IMR-90 (cell line): ENCODE data around the gene ANKRD18B.
"Not testable (repeated sequence)": the region's sequence is repeated elsewhere in the genome, so short reads cannot be mapped to it uniquely, and the experiment has no call there.

Source experiments
- BHLHE40 ChIP-seq: fragments of 150-350 bp; IDR thresholded peaks from 2 replicates; pipeline ENCODE4 v1.6.1; 2016; ENCODE audit warnings: mild to moderate bottlenecking, low read depth, low read length
- CEBPB ChIP-seq: IDR thresholded peaks from 2 replicates; pipeline ENCODE4 v1.6.1; 2012; ENCODE audit warnings: low read depth, low read length, improper control_type of control experiment
- ELK1 ChIP-seq: fragments of 150-350 bp; IDR thresholded peaks from 2 replicates; pipeline ENCODE4 v1.6.1; 2016; ENCODE audit warnings: low read depth, mild to moderate bottlenecking, low read length, moderate library complexity, borderline replicate concordance
- FOS ChIP-seq: fragments of 150-350 bp; IDR thresholded peaks from 2 replicates; pipeline ENCODE4 v1.6.1; 2016; ENCODE audit warnings: low read depth, low read length
- MAZ ChIP-seq: IDR thresholded peaks from 2 replicates; pipeline ENCODE4 v1.6.1; 2012; ENCODE audit warnings: low read depth, mild to moderate bottlenecking, low read length, improper control_type of control experiment, moderate library complexity, borderline replicate concordance
- MXI1 ChIP-seq: IDR thresholded peaks from 2 replicates; pipeline ENCODE4 v1.6.1; 2012; ENCODE audit warnings: low read depth, mild to moderate bottlenecking, low read length, moderate library complexity, borderline replicate concordance
- POLR2A ChIP-seq: IDR thresholded peaks from 2 replicates; pipeline ENCODE4 v1.6.1; 2012; ENCODE audit warnings: mild to moderate bottlenecking, low read depth, low read length
- RAD21 ChIP-seq: IDR thresholded peaks from 2 replicates; pipeline ENCODE4 v1.6.1; 2012; ENCODE audit warnings: low read length, improper control_type of control experiment
- SMC3 ChIP-seq: fragments of 150-350 bp; IDR thresholded peaks from 2 replicates; pipeline ENCODE4 v1.6.1; 2016; ENCODE audit warnings: low read depth, mild to moderate bottlenecking, antibody characterized with exemption, low read length, moderate library complexity
- TF ChIP-seq, protein P1 (sequence below): conservative IDR thresholded peaks from 2 replicates; pipeline ENCODE4 v1.5.1; 2012; ENCODE audit warnings: mild to moderate bottlenecking, low read depth, low read length, improper control_type of control experiment
- TF ChIP-seq, protein P2 (sequence below): fragments of 150-350 bp; IDR thresholded peaks from 2 replicates; pipeline ENCODE4 v1.6.1; 2017; ENCODE audit warnings: mild to moderate bottlenecking, antibody characterized with exemption, low read length, low read depth

- TF ChIP-seq, protein P1, sequence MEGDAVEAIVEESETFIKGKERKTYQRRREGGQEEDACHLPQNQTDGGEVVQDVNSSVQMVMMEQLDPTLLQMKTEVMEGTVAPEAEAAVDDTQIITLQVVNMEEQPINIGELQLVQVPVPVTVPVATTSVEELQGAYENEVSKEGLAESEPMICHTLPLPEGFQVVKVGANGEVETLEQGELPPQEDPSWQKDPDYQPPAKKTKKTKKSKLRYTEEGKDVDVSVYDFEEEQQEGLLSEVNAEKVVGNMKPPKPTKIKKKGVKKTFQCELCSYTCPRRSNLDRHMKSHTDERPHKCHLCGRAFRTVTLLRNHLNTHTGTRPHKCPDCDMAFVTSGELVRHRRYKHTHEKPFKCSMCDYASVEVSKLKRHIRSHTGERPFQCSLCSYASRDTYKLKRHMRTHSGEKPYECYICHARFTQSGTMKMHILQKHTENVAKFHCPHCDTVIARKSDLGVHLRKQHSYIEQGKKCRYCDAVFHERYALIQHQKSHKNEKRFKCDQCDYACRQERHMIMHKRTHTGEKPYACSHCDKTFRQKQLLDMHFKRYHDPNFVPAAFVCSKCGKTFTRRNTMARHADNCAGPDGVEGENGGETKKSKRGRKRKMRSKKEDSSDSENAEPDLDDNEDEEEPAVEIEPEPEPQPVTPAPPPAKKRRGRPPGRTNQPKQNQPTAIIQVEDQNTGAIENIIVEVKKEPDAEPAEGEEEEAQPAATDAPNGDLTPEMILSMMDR = not testable (repeated sequence)
- TF ChIP-seq ELK1, POLR2A, MXI1, RAD21, MAZ, SMC3, FOS, BHLHE40: not testable (repeated sequence)
- TF ChIP-seq CEBPB = peak; percentile 60
- TF ChIP-seq, protein P2, sequence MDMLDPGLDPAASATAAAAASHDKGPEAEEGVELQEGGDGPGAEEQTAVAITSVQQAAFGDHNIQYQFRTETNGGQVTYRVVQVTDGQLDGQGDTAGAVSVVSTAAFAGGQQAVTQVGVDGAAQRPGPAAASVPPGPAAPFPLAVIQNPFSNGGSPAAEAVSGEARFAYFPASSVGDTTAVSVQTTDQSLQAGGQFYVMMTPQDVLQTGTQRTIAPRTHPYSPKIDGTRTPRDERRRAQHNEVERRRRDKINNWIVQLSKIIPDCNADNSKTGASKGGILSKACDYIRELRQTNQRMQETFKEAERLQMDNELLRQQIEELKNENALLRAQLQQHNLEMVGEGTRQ = not testable (repeated sequence)
These were observed 11.5 kb upstream of the ANKRD18B start for GRCh38 chr9:33512535-33512934.
